Thymus (tissue), 11 donors: ENCODE results near the gene SLC25A22. TPM values are rescaled to one million over a fixed set of nuclear protein-coding genes. Genes with fewer than 3 reads are reported as not detected.

ENCODE experiments used
- DNase-seq, 9 donors: peaks; one replicate each; pipeline ENCODE4 v3.0.0-alpha.2; 2013; ENCODE audit warnings: low spot score in 9 of 9, low read depth in 6 of 9, missing footprints in 1 of 9
- H3K27ac ChIP-seq, 2 donors: one replicate each; pipeline ENCODE4 v1.5.1; 2013; ENCODE audit warnings: control low read depth in 1 of 2, low read depth in 1 of 2, low read length in 1 of 2, mild to moderate bottlenecking in 1 of 2, moderate library complexity in 1 of 2
- H3K27me3 ChIP-seq, 2 donors: one replicate each; pipeline ENCODE4 v1.5.1; 2013; ENCODE audit warnings: low read length in 1 of 2; ENCODE audit not compliant: control insufficient read depth in 2 of 2, insufficient read depth in 1 of 2
- H3K36me3 ChIP-seq, 2 donors: one replicate each; pipeline ENCODE4 v1.5.1; 2013; ENCODE audit warnings: low read length in 1 of 2, mild to moderate bottlenecking in 1 of 2, moderate library complexity in 1 of 2; ENCODE audit not compliant: control insufficient read depth in 2 of 2, insufficient read depth in 2 of 2
- H3K4me1 ChIP-seq, 2 donors: one replicate each; pipeline ENCODE4 v1.5.1; 2013; ENCODE audit warnings: low read length in 2 of 2; ENCODE audit not compliant: control insufficient read depth in 2 of 2, insufficient read depth in 2 of 2
- H3K4me3 ChIP-seq, 2 donors: one replicate each; pipeline ENCODE4 v1.5.1; 2013; ENCODE audit warnings: low read length in 2 of 2, control low read depth in 1 of 2, mild to moderate bottlenecking in 1 of 2
- H3K9me3 ChIP-seq, 2 donors: one replicate each; pipeline ENCODE4 v1.5.1; 2013; ENCODE audit warnings: low read length in 1 of 2, mild to moderate bottlenecking in 1 of 2; ENCODE audit not compliant: control insufficient read depth in 2 of 2, insufficient read depth in 1 of 2
- WGBS: extraction: QIAGEN DNeasy Blood & Tissue Kit; methylation state at CpG from one replicate; pipeline ENCODE4 v1.1.7; 2013; 5-methylcytosine and 5-hydroxymethylcytosine counted together
- polyA plus RNA-seq: library from polyadenylated mRNA; stranded (reverse); fragments of 200-250 nt; gene quantifications from one replicate; pipeline ENCODE4 v1.2.3, GENCODE V29; 2013
- total RNA-seq: library from RNA; stranded (reverse); fragments of 120-200 nt; gene quantifications from one replicate; pipeline ENCODE4 v1.2.4, GENCODE V29; 2013
- donor health status: healthy.

The SLC25A22 gene
- total and polyA plus RNA-seq, 2 donors, result 5.7 to 11.8 TPM

- Histone ChIP-seq H3K4me3 (no peak overlapping the region), H3K4me1 (peaks cover 6 to 8% of the 10 kb centered on the region in 2 donors), H3K27ac (no peak overlapping the region), H3K9me3 (no peaks in the 10 kb centered on the region), H3K36me3 (peaks cover 40 to 49% of the 10 kb centered on the region in 2 donors), H3K27me3 (no peaks in the 10 kb centered on the region)
- DNase-seq, result no peak
- 96% methylated on average over 34 of the region's 34 CpGs for WGBS
Measured at GRCh38 chr11:772429-773390, 25.4 kb downstream of the SLC25A22 start.

DNA sequence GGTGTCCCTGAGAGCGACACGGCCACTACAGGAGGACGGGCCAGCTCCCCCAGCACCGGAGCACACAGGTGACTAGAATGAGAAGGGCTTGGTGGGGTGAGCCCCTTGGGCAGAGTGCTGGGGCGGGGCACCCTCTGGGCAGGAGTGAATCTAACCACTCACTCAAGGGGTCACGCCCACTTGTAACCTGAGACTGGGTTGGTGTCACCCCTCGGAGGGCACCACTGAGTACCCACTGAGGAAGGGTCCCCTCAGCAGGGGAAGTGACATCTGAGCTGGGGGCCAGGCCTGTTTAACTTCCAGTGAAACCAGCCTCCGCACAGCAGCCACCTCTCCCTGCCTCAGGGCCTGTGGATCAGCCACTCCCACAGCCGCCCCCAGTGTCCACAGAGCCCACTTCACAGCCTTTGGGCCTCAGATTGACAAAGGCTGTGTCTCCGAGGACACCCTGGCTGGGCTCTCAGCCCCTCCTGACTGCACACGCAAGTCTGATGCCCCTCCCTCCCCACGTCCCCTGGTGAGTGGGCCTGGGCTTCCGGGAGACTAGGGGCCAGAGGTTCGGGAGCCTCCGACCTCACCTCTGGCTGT is 26.4 kb downstream of the SLC25A22 start:
- WGBS, result 96% methylated on average over 15 of the region's 15 CpGs
- H3K9me3 ChIP-seq, result no peaks in the 10 kb centered on the region
- H3K4me3 ChIP-seq, result no peak overlapping the region
- H3K36me3 ChIP-seq, result peaks cover 41 to 57% of the 10 kb centered on the region in 2 donors
- H3K27ac ChIP-seq, result no peak overlapping the region
- peaks cover 6 to 7% of the 10 kb centered on the region in 2 donors for H3K4me1 ChIP-seq
- DNase-seq, result no peak
- H3K27me3 ChIP-seq, result no peaks in the 10 kb centered on the region

DNA sequence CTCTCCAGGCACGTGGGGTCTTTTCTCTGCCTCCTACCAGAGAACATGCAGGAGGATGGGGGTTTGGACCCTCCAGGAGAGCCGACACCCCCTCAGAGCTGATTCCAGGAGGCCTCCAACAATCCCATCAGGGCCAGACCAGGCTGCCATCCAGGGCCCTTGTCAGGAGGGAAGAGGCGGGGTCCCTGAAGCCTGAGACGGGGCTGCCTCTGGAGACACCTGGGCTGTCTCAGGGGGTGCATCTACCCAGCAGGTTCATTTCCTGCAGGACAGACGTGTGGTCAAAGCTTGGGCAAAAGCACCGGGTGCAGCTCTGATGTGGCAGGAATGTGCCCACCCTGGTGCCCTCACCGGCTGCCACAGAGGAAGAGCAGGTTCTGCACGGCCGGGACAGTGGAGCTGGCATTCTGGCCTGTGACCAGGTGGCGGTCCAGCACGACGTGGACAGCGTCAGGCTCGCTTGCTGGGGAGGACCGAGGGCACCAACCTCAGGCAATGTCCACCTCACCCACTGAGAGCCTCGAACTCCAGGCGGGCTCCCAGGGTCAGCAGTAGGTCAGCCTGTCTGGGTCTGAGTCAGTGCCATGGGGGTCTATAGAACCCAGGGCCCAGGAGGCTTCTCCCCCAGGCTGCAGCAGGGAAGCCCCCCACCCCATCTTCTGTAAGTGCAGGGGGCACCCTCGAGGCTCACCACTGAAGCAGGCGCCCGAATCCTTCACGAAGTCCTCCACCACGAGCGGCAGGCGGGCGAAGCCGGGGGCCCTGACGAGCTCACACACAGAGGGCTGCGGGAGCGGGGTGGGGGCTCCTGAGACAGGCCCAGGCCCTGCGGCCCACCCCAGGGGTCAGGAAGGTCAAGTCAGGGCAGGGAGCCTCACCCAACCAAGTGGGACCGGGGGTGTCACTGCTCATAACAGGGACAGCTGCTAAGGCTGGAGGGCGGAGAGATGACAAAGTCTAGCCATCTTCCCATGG is 27.2 kb downstream of the SLC25A22 start:
- Histone ChIP-seq H3K4me1 (no peaks in the 10 kb centered on the region), H3K36me3 (peaks cover 48 to 64% of the 10 kb centered on the region in 2 donors), H3K27me3 (no peaks in the 10 kb centered on the region), H3K4me3 (no peak overlapping the region), H3K9me3 (no peaks in the 10 kb centered on the region), H3K27ac (no peak overlapping the region)
- WGBS, result 97% methylated on average over 32 of the region's 32 CpGs
- DNase-seq, result no peak

- peaks cover 54 to 68% of the 10 kb centered on the region in 2 donors for H3K36me3 ChIP-seq
- H3K4me1 ChIP-seq, result no peaks in the 10 kb centered on the region
- H3K27ac ChIP-seq, result no peak overlapping the region
- DNase-seq, result no peak
- WGBS, result 95% methylated on average over 23 of the region's 23 CpGs
- no peak overlapping the region for H3K4me3 ChIP-seq
- H3K27me3 ChIP-seq, result no peaks in the 10 kb centered on the region
- H3K9me3 ChIP-seq, result no peaks in the 10 kb centered on the region
Measured at GRCh38 chr11:769887-770641, 28.0 kb downstream of the SLC25A22 start.

DNA sequence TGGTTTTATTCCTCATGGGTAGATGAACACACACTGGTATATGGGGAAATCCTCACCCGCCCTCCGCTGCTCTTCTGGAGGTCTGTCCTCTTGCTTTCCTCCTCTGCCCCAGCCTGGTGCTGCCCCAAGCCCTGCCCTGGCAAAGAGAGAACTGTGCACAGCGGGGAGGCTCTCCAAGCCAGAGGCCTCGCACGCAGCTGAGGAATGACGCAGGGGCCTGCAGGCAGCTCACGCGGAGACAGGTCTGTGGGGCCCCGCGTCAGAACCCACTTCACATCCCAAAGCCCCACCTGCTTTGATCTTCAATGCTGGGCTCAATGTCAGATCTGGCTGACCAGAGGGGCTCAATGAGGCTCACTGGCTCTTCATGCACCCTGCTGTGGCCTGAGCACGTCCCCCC is 30.8 kb downstream of the SLC25A22 start:
- Histone ChIP-seq H3K27ac (no peak overlapping the region), H3K4me3 (no peak overlapping the region)
- WGBS, result 98% methylated on average over 11 of the region's 11 CpGs

GRCh38 chr11:766936-767210 is 31.2 kb downstream of the SLC25A22 start:
- Histone ChIP-seq H3K36me3 (peaks cover 62 to 77% of the 10 kb centered on the region in 2 donors), H3K27ac (no peak overlapping the region), H3K27me3 (no peaks in the 10 kb centered on the region), H3K4me1 (no peaks in the 10 kb centered on the region), H3K4me3 (no peak overlapping the region), H3K9me3 (no peaks in the 10 kb centered on the region)
- DNase-seq, result no peak
- WGBS, result 97% methylated on average over 2 of the region's 2 CpGs

More for the DNA sequence above, 30.8 kb downstream of the SLC25A22 start:
- Histone ChIP-seq H3K36me3 (peaks cover 60 to 78% of the 10 kb centered on the region in 2 donors), H3K27me3 (no peaks in the 10 kb centered on the region), H3K9me3 (no peaks in the 10 kb centered on the region), H3K4me1 (no peaks in the 10 kb centered on the region)
- no peak for DNase-seq

- H3K27ac ChIP-seq, result no peak overlapping the region
- no peaks in the 10 kb centered on the region for H3K9me3 ChIP-seq
- no peaks in the 10 kb centered on the region for H3K4me1 ChIP-seq
- 95% methylated on average over 11 of the region's 11 CpGs for WGBS
- DNase-seq, result no peak
- H3K27me3 ChIP-seq, result no peaks in the 10 kb centered on the region
- peaks cover 62 to 77% of the 10 kb centered on the region in 2 donors for H3K36me3 ChIP-seq
- H3K4me3 ChIP-seq, result no peak overlapping the region
Measured at GRCh38 chr11:766106-766935, 31.8 kb downstream of the SLC25A22 start.

GRCh38 chr11:765802-766091 is 32.3 kb downstream of the SLC25A22 start:
- H3K9me3 ChIP-seq, result no peaks in the 10 kb centered on the region
- H3K27me3 ChIP-seq, result no peaks in the 10 kb centered on the region
- no peak overlapping the region for H3K4me3 ChIP-seq
- peaks cover 62 to 76% of the 10 kb centered on the region in 2 donors for H3K36me3 ChIP-seq
- no peaks in the 10 kb centered on the region for H3K4me1 ChIP-seq
- no peak overlapping the region for H3K27ac ChIP-seq
- WGBS, result 97% methylated on average over 8 of the region's 8 CpGs
- no peak for DNase-seq
